HepG2 (cell line): Measurements from ENCODE around the gene SREBF1. TPM values are rescaled to one million over a fixed set of nuclear protein-coding genes. Genes with fewer than 3 reads are reported as not detected.

Experiments used
- ATAC-seq: fragments of 200-7000 bp; cut with Tn5 transposase; 3 replicates; pipeline ENCODE4 v1.9.1; 2020; ENCODE audit warnings: mild to moderate bottlenecking, moderate library complexity
- BruUV-seq: library from RNA; stranded (reverse); fragments of 400-500 nt; replicated peaks from 2 replicates; lab custom pipeline; 2021; lab: Mats Ljungman, UMichigan
- CTCF ChIA-PET: fragments of 300-600 bp; formaldehyde crosslinking; extraction: SDS; loops from one replicate; lab custom pipeline; 2021; ENCODE audit warnings: low total read pairs, inconsistent platforms, low intra/inter-chr PET ratio; lab: Yijun Ruan, JAX
- POLR2A ChIA-PET: fragments of 350-600 bp; sonication (Branson Sonifier 250); formaldehyde crosslinking; loops from one replicate; lab custom pipeline; 2020; ENCODE audit warnings: antibody characterized with exemption, inconsistent platforms; lab: Yijun Ruan, JAX
- DNase-seq: peaks from one replicate; pipeline ENCODE4 v3.0.0-alpha.2; 2015; ENCODE audit warnings: low spot score
- FAIRE-seq: peaks from 3 replicates; lab custom pipeline; 2011; peaks lifted over from hg19 to GRCh38; lab: Jason Lieb, UNC
- H2AFZ ChIP-seq: one replicate; pipeline ENCODE4 v1.6.1; 2011; ENCODE audit warnings: low read length, inconsistent platforms
- H3K27ac ChIP-seq: fragments of 300-600 bp; 3 replicates; pipeline ENCODE4 v1.8.0; 2011; ENCODE audit warnings: mixed run types, mild to moderate bottlenecking, mixed read lengths, low read length, inconsistent platforms; ENCODE audit not compliant: insufficient read depth; ENCODE audit errors: extremely low read length
- H3K27me3 ChIP-seq, 2 experiments: fragments of 200-600 bp in 1 of 2; 2 replicates in 1 of 2; 3 replicates in 1 of 2; pipeline versions ENCODE4 v1.6.0 to v1.8.0; 2011; ENCODE audit warnings: low read length in 2 of 2, mild to moderate bottlenecking in 2 of 2, moderate library complexity in 2 of 2, inconsistent platforms in 1 of 2; ENCODE audit not compliant: insufficient read depth in 2 of 2, control insufficient read depth in 1 of 2
- H3K36me3 ChIP-seq, 2 experiments: fragments of 200-600 bp in 1 of 2; replicated peaks in 1 of 2; 2 replicates in 1 of 2; 3 replicates in 1 of 2; pipeline versions ENCODE4 v1.5.1 to v1.8.0; 2011; ENCODE audit warnings: low read length in 2 of 2, inconsistent platforms in 1 of 2; ENCODE audit not compliant: insufficient read depth in 2 of 2, control insufficient read depth in 1 of 2
- H3K4me1 ChIP-seq: 2 replicates; pipeline ENCODE4 v1.5.1; 2012; ENCODE audit warnings: low read length, inconsistent platforms; ENCODE audit not compliant: insufficient read depth
- H3K4me2 ChIP-seq: 2 replicates; pipeline ENCODE4 v1.6.0; 2011; ENCODE audit warnings: low read depth, low read length, inconsistent platforms
- H3K4me3 ChIP-seq, 3 experiments: fragments of 200-600 bp in 1 of 3; sonication (generic), shearing (Covaris generic) in 1 of 3; replicated peaks in 1 of 3; 2 replicates each; pipeline ENCODE4 v1.5.1; 2011 to 2016; ENCODE audit warnings: low read length in 3 of 3, inconsistent platforms in 2 of 3, low read depth in 2 of 3, mild to moderate bottlenecking in 2 of 3, control low read depth in 1 of 3, mixed read lengths in 1 of 3; ENCODE audit not compliant: insufficient read depth in 1 of 3
- H3K79me2 ChIP-seq: one replicate; pipeline ENCODE4 v1.6.1; 2011; ENCODE audit warnings: low read length, inconsistent platforms; ENCODE audit not compliant: insufficient read depth
- H3K9ac ChIP-seq: 2 replicates; pipeline ENCODE4 v1.6.0; 2011; ENCODE audit warnings: mild to moderate bottlenecking, low read depth, low read length, inconsistent platforms; ENCODE audit not compliant: insufficient read depth
- H3K9me3 ChIP-seq: 2 replicates; pipeline ENCODE4 v1.5.1; 2012; ENCODE audit warnings: mild to moderate bottlenecking, low read length
- H4K20me1 ChIP-seq: 2 replicates; pipeline ENCODE4 v1.6.0; 2011; ENCODE audit warnings: inconsistent platforms, mild to moderate bottlenecking, low read length, moderate library complexity; ENCODE audit not compliant: insufficient read depth
- AGO2 ChIP-seq: fragments of 200-400 bp; formaldehyde crosslinking; optimal IDR thresholded peaks from 2 replicates; pipeline ENCODE3; 2017; ENCODE audit warnings: mild to moderate bottlenecking, low read depth, low read length, moderate library complexity
- HOXA3 ChIP-seq: sonication (generic); formaldehyde crosslinking; IDR thresholded peaks from 2 replicates; pipeline ENCODE4 v1.5.0; 2020; ENCODE audit warnings: missing genetic modification reagents
- POLR2AphosphoS5 ChIP-seq: IDR thresholded peaks from 2 replicates; pipeline ENCODE4 v1.6.1; 2012; ENCODE audit warnings: low read depth, low read length
- RBFOX2 ChIP-seq: fragments of 200-400 bp; formaldehyde crosslinking; IDR thresholded peaks from 2 replicates; pipeline ENCODE4 v1.6.1; 2017; ENCODE audit warnings: low read depth, mild to moderate bottlenecking, low read length
- RBM22 ChIP-seq: fragments of 200-400 bp; formaldehyde crosslinking; optimal IDR thresholded peaks from 2 replicates; pipeline ENCODE3; 2017; ENCODE audit warnings: mild to moderate bottlenecking, low read length, moderate library complexity
- RBM39 ChIP-seq: fragments of 200-400 bp; formaldehyde crosslinking; IDR thresholded peaks from one replicate; pipeline ENCODE4 v1.6.1; 2018; ENCODE audit warnings: antibody characterized with exemption, mild to moderate bottlenecking, low read depth, low read length; ENCODE audit not compliant: poor library complexity, severe bottlenecking
- SNRNP70 ChIP-seq: fragments of 200-400 bp; formaldehyde crosslinking; IDR thresholded peaks from 2 replicates; pipeline ENCODE4 v1.6.1; 2017; ENCODE audit warnings: mild to moderate bottlenecking, low read depth, low read length, moderate library complexity
- SRSF1 ChIP-seq: fragments of 200-400 bp; formaldehyde crosslinking; optimal IDR thresholded peaks from 2 replicates; pipeline ENCODE3; 2017; ENCODE audit warnings: mild to moderate bottlenecking, low read depth, low read length, moderate library complexity
- ZFY ChIP-seq: sonication (generic); formaldehyde crosslinking; IDR thresholded peaks from 2 replicates; pipeline ENCODE4 v1.4.0; 2020; ENCODE audit warnings: missing genetic modification reagents
- WGBS: methylation state at CpG from one replicate; pipeline ENCODE4 v1.1.6; 2017; ENCODE audit warnings: low lambda C conversion rate; 5-methylcytosine and 5-hydroxymethylcytosine counted together
- in situ Hi-C: cut with HindIII; loops from 2 replicates; pipeline ENCODE4 v1.10.0; 2017; ENCODE audit warnings: low pct_unique_long_range_greater_than_20kb; ENCODE audit not compliant: extremely low pct_ligation_motif_present
- intact Hi-C: fragments of 100-400 bp; cut with micrococcal nuclease; formaldehyde crosslinking; loops from one replicate; pipeline ENCODE4 v1.10.0; 2022; ENCODE audit not compliant: unreplicated experiment
- polyA plus RNA-seq, 8 experiments: library from polyadenylated mRNA; depleted of rRNA in 3 of 8; stranded (reverse) in 7 of 8; unstranded in 1 of 8; fragments of >200 nt; fragmentation: Illumina TruSeq in 4 of 8; extraction: Trizol in 4 of 8; gene quantifications; 2 replicates each; pipeline versions ENCODE4 v1.2.1 to v1.2.3, GENCODE V29; 2011 to 2016; ENCODE audit warnings: low read depth in 4 of 8, missing spikeins in 1 of 8, mixed read lengths in 1 of 8; ENCODE audit not compliant: insufficient read depth in 1 of 8
- total RNA-seq, 5 experiments: library from RNA; depleted of rRNA; stranded (reverse); fragments of >200 nt; fragmentation: Illumina TruSeq; extraction: Trizol; gene quantifications; 2 replicates each; pipeline ENCODE4 v1.2.3, GENCODE V29; 2016; ENCODE audit warnings: low read depth in 1 of 5
- TF ChIP-seq, protein P1 (sequence below): sonication (generic); formaldehyde crosslinking; IDR thresholded peaks from 2 replicates; pipeline ENCODE4 v1.8.1; 2023; ENCODE audit warnings: mild to moderate bottlenecking, missing genetic modification reagents, borderline replicate concordance

Gene SREBF1
- total and polyA plus RNA-seq, 2 of the 13 experiments (the other 11 are each of a cell fraction or from before 2014, with no cell fraction given), result 34.3 to 38.0 TPM

DNA sequence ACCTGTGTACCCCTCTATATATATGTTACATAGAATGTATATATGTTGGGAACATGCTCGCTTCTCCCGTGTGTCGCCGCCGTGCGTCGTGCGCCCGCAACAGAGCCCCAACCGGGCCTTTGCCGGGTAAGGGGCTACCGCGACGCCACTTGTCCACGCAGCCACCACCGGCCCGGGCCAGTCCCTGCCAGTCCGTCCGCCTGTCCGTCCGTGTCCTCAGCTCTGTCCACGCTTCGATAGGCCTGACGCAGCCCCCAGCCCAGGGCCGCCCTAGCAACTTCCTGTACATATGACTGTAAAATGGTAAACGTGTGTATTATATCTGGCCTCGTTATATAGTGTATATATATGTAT lies 25.9 kb downstream of the SREBF1 start:
- DNase-seq, result no peak
- in situ Hi-C loops (loop anchor here (5.0 kb wide), 1 partner anchor 51 kb away; no protein-coding TSS in a partner anchor), intact Hi-C loops (no loop called here)
- POLR2A ChIA-PET, result interaction anchor here (1.3 to 2.7 kb wide), 3 partner anchors 27 to 46 kb away, joined by 4 to 26 read pairs (median 5); partner anchors contain the start of gene SREBF1
- ATAC-seq, result no peak
- H3K4me2 ChIP-seq, result no peak overlapping the region
- no peaks in the 10 kb centered on the region for H3K79me2 ChIP-seq
- CTCF ChIA-PET, result interaction anchor here (3.6 kb wide), 1 partner anchor 49 kb away, joined by 53 read pairs; no protein-coding TSS in a partner anchor
- H3K27ac ChIP-seq, result no peak overlapping the region
- H3K27me3 ChIP-seq, result no peaks in the 10 kb centered on the region
- H3K4me3 ChIP-seq, result no peak overlapping the region
- H3K9me3 ChIP-seq, result no peaks in the 10 kb centered on the region
- 0 out of 2 replicates have a peak, but pooled peaks cover 11% of the 10 kb centered on the region for H4K20me1 ChIP-seq
- H3K36me3 ChIP-seq, result peaks cover 21 to 25% of the 10 kb centered on the region in 2 experiments
- FAIRE-seq, result no peak
- WGBS, result 98% methylated on average over 27 of the region's 27 CpGs
- no peak overlapping the region for H3K9ac ChIP-seq
- TF ChIP-seq RBM22 (peak; percentile 1), AGO2 (peak; percentile 67), SNRNP70 (no peak), HOXA3 (CRISPR knock-in tag) (peak; percentile 1; the same call in 1 of the 2 replicates), POLR2AphosphoS5 (peak; percentile 8; the same call in 1 of the 2 replicates), ZFY (CRISPR knock-in tag) (no peak), RBFOX2 (peak; percentile 31; the same call in 1 of the 2 replicates), SRSF1 (peak; percentile 50), RBM39 (peak; percentile 71)
- TF ChIP-seq, protein P1, sequence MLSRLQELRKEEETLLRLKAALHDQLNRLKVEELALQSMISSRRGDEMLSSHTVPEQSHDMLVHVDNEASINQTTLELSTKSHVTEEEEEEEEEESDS (CRISPR knock-in tag), result no peak
- H2AFZ ChIP-seq, result no peak overlapping the region
- peaks cover 43% of the 10 kb centered on the region for H3K4me1 ChIP-seq
- BruUV-seq, result no TSS peak
